Endothelial cell (in vitro differentiated cells): ENCODE measurements around the gene EXOC8. TPM values are rescaled to one million over a fixed set of nuclear protein-coding genes. Genes with fewer than 3 reads are reported as not detected.

ENCODE experiments used
- DNase-seq: peaks from one replicate; pipeline ENCODE4 v3.0.0; 2021; ENCODE audit warnings: low spot score
- H3K27ac Mint-ChIP-seq: one replicate; pipeline ENCODE4 v1.8.0; 2021; ENCODE audit warnings: mixed read lengths, inconsistent platforms; ENCODE audit not compliant: unreplicated experiment
- H3K27me3 Mint-ChIP-seq: one replicate; pipeline ENCODE4 v1.8.0; 2021; ENCODE audit warnings: mild to moderate bottlenecking, moderate library complexity, mixed read lengths, inconsistent platforms; ENCODE audit not compliant: unreplicated experiment
- H3K36me3 Mint-ChIP-seq: one replicate; pipeline ENCODE4 v1.8.0; 2021; ENCODE audit warnings: mild to moderate bottlenecking, low read depth, mixed read lengths, inconsistent platforms; ENCODE audit not compliant: unreplicated experiment
- H3K4me1 Mint-ChIP-seq: one replicate; pipeline ENCODE4 v1.8.0; 2021; ENCODE audit warnings: mild to moderate bottlenecking, mixed read lengths, inconsistent platforms; ENCODE audit not compliant: unreplicated experiment
- H3K4me3 Mint-ChIP-seq: one replicate; pipeline ENCODE4 v1.8.0; 2021; ENCODE audit warnings: mild to moderate bottlenecking, mixed read lengths, inconsistent platforms; ENCODE audit not compliant: unreplicated experiment
- H3K9me3 Mint-ChIP-seq: one replicate; pipeline ENCODE4 v1.8.0; 2021; ENCODE audit warnings: mixed read lengths, inconsistent platforms; ENCODE audit not compliant: unreplicated experiment
- CTCF ChIP-seq: fragments of 200-600 bp; sonication (generic); IDR thresholded peaks from one replicate; pipeline ENCODE4 v1.5.0; 2021; ENCODE audit warnings: antibody characterized with exemption; ENCODE audit not compliant: unreplicated experiment
- total RNA-seq: library from RNA; stranded (reverse); fragmentation: NEBNext Ultra II Directional; extraction: Animal tissue kit (Norgen Biotek cat#: 25700); gene quantifications from one replicate; pipeline ENCODE4 v1.2.1, GENCODE V29; 2021; ENCODE audit not compliant: unreplicated experiment

EXOC8 gene
- total RNA-seq, 1 donor from 2014 or later: 11.6 TPM

- Mint-ChIP-seq H3K4me3 (no peak overlapping the region), H3K27me3 (peaks cover under 1% of the 10 kb centered on the region), H3K4me1 (no peaks in the 10 kb centered on the region), H3K9me3 (no peaks in the 10 kb centered on the region), H3K36me3 (no peaks in the 10 kb centered on the region), H3K27ac (no peak overlapping the region)
- DNase-seq: no peak
- no peak for TF ChIP-seq CTCF
Observed at GRCh38 chr1:231327617-231328016, 10.0 kb downstream of the EXOC8 start.

- TF ChIP-seq CTCF: no peak
- Mint-ChIP-seq H3K36me3 (no peaks in the 10 kb centered on the region), H3K9me3 (no peaks in the 10 kb centered on the region), H3K27ac (no peak overlapping the region), H3K27me3 (no peaks in the 10 kb centered on the region), H3K4me3 (no peak overlapping the region), H3K4me1 (no peaks in the 10 kb centered on the region)
- DNase-seq: no peak
Observed at GRCh38 chr1:231326248-231326647, 11.4 kb downstream of the EXOC8 start.

- H3K9me3 Mint-ChIP-seq: no peaks in the 10 kb centered on the region
- peaks cover 2% of the 10 kb centered on the region for H3K27me3 Mint-ChIP-seq
- H3K27ac Mint-ChIP-seq: no peak overlapping the region
- no peak for TF ChIP-seq CTCF
- no peaks in the 10 kb centered on the region for H3K36me3 Mint-ChIP-seq
- no peaks in the 10 kb centered on the region for H3K4me1 Mint-ChIP-seq
- H3K4me3 Mint-ChIP-seq: no peak overlapping the region
- DNase-seq: no peak
Observed at GRCh38 chr1:231324660-231325059, 13.0 kb downstream of the EXOC8 start.

GRCh38 chr1:231322880-231323530 is 14.6 kb downstream of the EXOC8 start:
- TF ChIP-seq CTCF: no peak
- H3K9me3 Mint-ChIP-seq: no peaks in the 10 kb centered on the region
- DNase-seq: no peak
- no peak overlapping the region for H3K27ac Mint-ChIP-seq
- no peaks in the 10 kb centered on the region for H3K4me1 Mint-ChIP-seq
- H3K4me3 Mint-ChIP-seq: no peak overlapping the region
- peaks cover 2% of the 10 kb centered on the region for H3K27me3 Mint-ChIP-seq
- H3K36me3 Mint-ChIP-seq: no peaks in the 10 kb centered on the region

GRCh38 chr1:231319080-231319479 is 18.6 kb downstream of the EXOC8 start:
- Mint-ChIP-seq H3K9me3 (no peaks in the 10 kb centered on the region), H3K4me1 (no peaks in the 10 kb centered on the region), H3K27ac (no peak overlapping the region), H3K4me3 (no peak overlapping the region), H3K36me3 (no peaks in the 10 kb centered on the region), H3K27me3 (peaks cover 3% of the 10 kb centered on the region)
- DNase-seq: no peak
- no peak for TF ChIP-seq CTCF
